ENCODE data around the gene ARID1A. TPM values are rescaled to one million over a fixed set of nuclear protein-coding genes. Genes with fewer than 3 reads are reported as not detected.

The ARID1A gene
- polyA plus RNA-seq, 3 donors from 2014 or later: 7.1 to 34.6 (median 16.0) TPM

DNA sequence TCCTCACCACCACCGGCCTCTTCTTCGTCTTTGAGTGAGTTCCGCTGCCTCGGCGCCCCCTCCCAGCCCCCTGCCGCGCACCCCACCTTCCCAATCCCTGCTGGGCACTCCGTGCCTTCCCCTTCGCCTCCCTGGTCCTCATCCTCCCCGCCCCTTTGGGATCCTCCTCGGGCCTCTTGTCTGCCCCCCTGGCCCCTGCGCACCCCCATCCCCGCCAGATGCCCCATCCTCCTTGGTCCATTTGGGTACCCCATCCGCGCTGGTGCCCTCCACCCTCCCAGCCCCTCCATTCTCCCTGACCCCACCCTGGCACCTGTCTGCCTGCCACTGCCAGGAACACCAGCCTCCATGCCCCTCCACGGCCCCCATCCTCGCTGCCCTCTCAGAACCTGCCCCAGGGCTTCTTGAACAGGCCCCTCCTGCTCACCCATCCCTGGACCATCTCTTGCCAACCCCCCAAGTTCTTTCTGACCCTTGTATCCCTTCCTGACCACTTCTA lies 131.3 kb downstream of the ARID1A start:
- Mint-ChIP-seq H3K27me3 (ENCODE audit: low read depth in 3 of 3) (peaks cover 0 to 5% (median 3%) of the 10 kb centered on the region in 3 donors), H3K9me3 (no peaks in the 10 kb centered on the region), H3K4me3 (peak overlapping the region; percentile 86 to 93 (median 90)), H3K36me3 (peaks cover 0 to 6% (median 3%) of the 10 kb centered on the region in 3 donors), H3K27ac (peak overlapping the region; percentile 78 to 100 (median 93)), H3K4me1 (peaks cover 57 to 65% of the 10 kb centered on the region in 2 donors)
- no peak for DNase-seq

DNA sequence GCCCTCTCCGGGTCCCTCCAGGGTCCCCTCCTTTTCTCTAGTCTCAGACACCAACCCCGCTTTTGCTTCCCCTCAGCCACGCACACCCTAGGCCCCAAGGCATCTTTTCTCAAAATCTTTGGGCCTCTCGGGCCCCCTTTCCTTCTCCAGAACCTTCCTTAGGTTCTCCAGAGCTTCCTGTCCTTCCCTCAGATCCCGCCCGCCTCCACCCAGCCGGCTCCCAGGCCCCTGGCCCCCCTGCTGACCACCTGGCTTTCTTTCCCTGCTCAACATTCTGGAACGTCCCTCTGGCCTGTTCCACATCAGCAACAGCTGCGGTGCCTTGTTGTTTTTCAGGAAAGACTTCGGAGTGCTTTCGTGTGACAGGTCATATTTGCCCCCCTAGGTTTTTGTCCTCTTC lies 131.8 kb downstream of the ARID1A start:
- H3K9me3 Mint-ChIP-seq: no peaks in the 10 kb centered on the region
- peak overlapping the region; percentile 78 to 100 (median 93) for H3K27ac Mint-ChIP-seq
- peaks cover 0 to 11% (median 3%) of the 10 kb centered on the region in 3 donors for H3K36me3 Mint-ChIP-seq
- H3K4me1 Mint-ChIP-seq: peaks cover 62 to 70% of the 10 kb centered on the region in 2 donors
- H3K4me3 Mint-ChIP-seq: peak overlapping the region; percentile 86 to 93 (median 90)
- DNase-seq: no peak
- H3K27me3 Mint-ChIP-seq (ENCODE audit: low read depth in 3 of 3): peaks cover 0 to 5% (median 3%) of the 10 kb centered on the region in 3 donors

DNA sequence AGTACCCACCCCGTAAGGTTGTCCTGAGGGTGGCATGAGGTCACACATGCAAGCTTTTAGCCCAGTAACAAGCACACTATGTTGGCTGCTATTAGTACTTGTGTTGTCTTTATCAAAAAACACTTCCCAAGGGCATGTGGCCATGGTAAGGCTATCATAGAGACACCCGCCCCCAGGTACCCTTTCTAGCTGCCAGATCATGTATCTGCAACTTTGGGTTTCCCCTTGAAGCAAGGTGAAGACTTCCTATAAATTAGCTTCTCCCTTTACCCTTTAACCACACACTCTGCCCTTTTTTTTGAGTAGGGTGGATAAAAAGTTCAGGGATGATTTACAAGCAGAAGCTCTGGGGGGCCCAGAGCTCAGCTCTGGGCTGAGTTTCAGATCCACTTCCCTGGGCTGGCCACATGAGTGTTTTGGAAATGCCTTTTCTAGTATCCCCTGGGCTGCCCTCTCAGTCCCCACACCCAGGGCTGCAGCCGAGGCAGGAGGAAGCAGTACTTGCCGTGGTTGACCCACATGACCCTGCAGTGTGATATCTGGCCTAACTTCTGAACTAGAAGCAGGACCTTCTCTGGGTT lies 132.7 kb downstream of the ARID1A start:
- H3K27ac Mint-ChIP-seq: peak overlapping the region; percentile 78 to 100 (median 94)
- peak overlapping the region; percentile 86 to 93 (median 90) for H3K4me3 Mint-ChIP-seq
- no peaks in the 10 kb centered on the region for H3K9me3 Mint-ChIP-seq
- H3K27me3 Mint-ChIP-seq (ENCODE audit: low read depth in 3 of 3): peaks cover 3 to 8% (median 4%) of the 10 kb centered on the region in 3 donors
- peaks cover 71 to 75% of the 10 kb centered on the region in 2 donors for H3K4me1 Mint-ChIP-seq
- DNase-seq: peak in 1 of 3 donors; percentile 12
- peaks cover 0 to 12% (median 3%) of the 10 kb centered on the region in 3 donors for H3K36me3 Mint-ChIP-seq

DNA sequence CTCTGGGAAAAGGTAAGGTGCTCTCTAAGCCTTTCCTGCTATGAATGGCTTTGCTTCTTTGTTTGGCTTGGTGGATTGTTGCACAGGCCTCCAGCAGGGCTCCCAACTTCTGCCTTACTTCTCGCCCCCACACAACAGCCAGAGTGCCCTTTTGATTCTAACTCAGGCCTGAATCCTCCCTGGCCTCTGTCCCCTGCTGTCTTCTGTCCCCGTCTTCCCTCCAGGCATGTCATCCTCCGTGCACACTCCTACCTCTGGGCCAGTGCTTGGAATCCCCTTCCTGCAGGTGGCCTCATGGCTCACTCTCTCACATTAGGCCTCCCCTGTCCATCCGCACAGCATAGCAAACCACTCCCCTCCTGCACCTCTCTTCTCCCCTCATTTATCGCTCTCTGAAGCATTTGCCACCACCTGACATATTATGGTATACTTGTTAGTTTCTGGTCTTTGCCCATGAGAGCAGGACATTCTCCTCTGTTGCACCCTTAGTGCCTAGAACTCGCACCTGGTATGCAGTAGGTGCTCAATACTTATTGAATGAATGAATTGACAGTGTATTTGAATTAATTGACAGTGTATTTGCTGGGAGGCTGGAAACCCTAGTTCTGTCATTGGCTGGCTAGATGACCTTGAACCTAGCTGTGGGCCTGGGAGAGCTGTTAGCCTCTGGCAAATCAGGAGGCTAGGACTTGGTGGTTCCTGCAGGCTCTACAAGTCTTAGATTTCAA lies 133.5 kb downstream of the ARID1A start:
- Mint-ChIP-seq H3K9me3 (no peaks in the 10 kb centered on the region), H3K27me3 (ENCODE audit: low read depth in 3 of 3) (peaks cover 4 to 11% (median 5%) of the 10 kb centered on the region in 3 donors), H3K4me1 (peaks cover 79 to 83% of the 10 kb centered on the region in 2 donors), H3K4me3 (peak overlapping the region; percentile 86 to 93 (median 90)), H3K36me3 (peaks cover 0 to 16% (median 3%) of the 10 kb centered on the region in 3 donors), H3K27ac (peak overlapping the region; percentile 78 to 100 (median 92))
- no peak for DNase-seq

DNA sequence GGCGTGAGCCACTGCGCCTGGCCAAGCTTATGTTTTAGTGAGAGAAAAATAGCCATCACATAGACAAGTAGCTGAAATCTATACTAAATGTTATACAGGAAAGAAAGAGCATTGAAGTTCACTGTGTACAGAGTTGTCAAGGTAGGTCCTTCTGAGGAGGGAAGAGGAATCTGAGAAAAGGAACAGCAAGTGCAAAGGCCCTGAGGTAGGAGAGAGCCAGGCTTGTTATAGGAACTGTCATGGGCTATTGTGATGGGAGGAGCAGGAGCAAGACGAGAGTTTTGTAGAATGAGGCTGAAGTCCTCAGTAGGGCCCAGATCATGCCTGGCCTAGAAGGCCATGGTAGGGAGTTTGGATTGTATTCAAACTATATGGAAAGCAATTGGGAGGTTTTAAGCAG lies 135.2 kb downstream of the ARID1A start:
- peaks cover 81 to 84% of the 10 kb centered on the region in 2 donors for H3K4me1 Mint-ChIP-seq
- H3K36me3 Mint-ChIP-seq: peaks cover 0 to 23% (median 6%) of the 10 kb centered on the region in 3 donors
- H3K4me3 Mint-ChIP-seq: peak overlapping the region in 2 of 5 donors; percentile 7 to 19

More for the DNA sequence above, 135.2 kb downstream of the ARID1A start:
- no peak for DNase-seq
- Mint-ChIP-seq H3K27me3 (ENCODE audit: low read depth in 3 of 3) (peaks cover 4 to 11% (median 5%) of the 10 kb centered on the region in 3 donors), H3K27ac (peak overlapping the region; percentile 99 to 100 (median 100)), H3K9me3 (no peaks in the 10 kb centered on the region)

Other genes starting within 250 kb of the ARID1A start
- 100 to 1,000 TPM; 598 to 729 (median 677) TPM for gene HMGN2, start 223.6 kb upstream of the ARID1A start, polyA plus RNA-seq
- 100 to 1,000 TPM; 292 to 371 (median 349) TPM for gene RPS6KA1, start 166.3 kb upstream of the ARID1A start, polyA plus RNA-seq
- 10 to 100 TPM in 2 of 3 donors, 1 to 10 TPM in 1; 9.8 to 20.0 (median 13.7) TPM for gene PIGV, start 91.9 kb downstream of the ARID1A start, polyA plus RNA-seq
- 1 to 10 TPM; 7.3 to 8.8 (median 7.8) TPM for gene ZDHHC18, start 130.7 kb downstream of the ARID1A start, polyA plus RNA-seq
- not detected for gene SFN, start 167.1 kb downstream of the ARID1A start, polyA plus RNA-seq
- gene GPN2, start 194.3 kb downstream of the ARID1A start, polyA plus RNA-seq: 10 to 100 TPM in 2 of 3 donors, 1 to 10 TPM in 1; 8.3 to 22.1 (median 10.0) TPM
- 10 to 100 TPM; 10.4 to 17.3 (median 15.1) TPM for gene GPATCH3, start 204.5 kb downstream of the ARID1A start, polyA plus RNA-seq
- gene NR0B2, start 218.0 kb downstream of the ARID1A start, polyA plus RNA-seq: not detected
- gene NUDC, start 225.7 kb downstream of the ARID1A start, polyA plus RNA-seq: 100 to 1,000 TPM in 1 of 3 donors, 10 to 100 TPM in 2; 60.0 to 116 (median 70.4) TPM

All from immature natural killer cell (primary cell).